Activated naive CD8-positive, alpha-beta T cell treated with anti-CD3 and anti-CD28 coated beads, Interleukin-2, amount 50 U/mL, for 24 hours (primary cell): ENCODE measurements around the gene SLC12A8.
"Not testable (repeated sequence)": the region's sequence is repeated elsewhere in the genome, so short reads cannot be mapped to it uniquely, and the experiment has no call there.

Experiments used
- ATAC-seq: fragments of 150-1000 bp; cut with Tn5 transposase; one replicate; pipeline ENCODE4 v1.10.0; 2021
- DNase-seq: peaks from one replicate; pipeline ENCODE4 v3.0.0; 2021
- H3K27ac Mint-ChIP-seq: one replicate; pipeline ENCODE4 v1.8.0; 2021; ENCODE audit warnings: mild to moderate bottlenecking, mixed read lengths
- H3K27me3 Mint-ChIP-seq: one replicate; pipeline ENCODE4 v1.8.0; 2021; ENCODE audit warnings: mixed read lengths
- H3K36me3 Mint-ChIP-seq: one replicate; pipeline ENCODE4 v1.8.0; 2021; ENCODE audit warnings: low read depth, mixed read lengths
- H3K4me1 Mint-ChIP-seq: one replicate; pipeline ENCODE4 v1.8.0; 2021; ENCODE audit warnings: mixed read lengths
- H3K4me3 Mint-ChIP-seq: one replicate; pipeline ENCODE4 v1.8.0; 2021; ENCODE audit warnings: mild to moderate bottlenecking, moderate library complexity, mixed read lengths
- H3K9me3 Mint-ChIP-seq: one replicate; pipeline ENCODE4 v1.8.0; 2021; ENCODE audit warnings: mixed read lengths

SLC12A8 gene

DNA sequence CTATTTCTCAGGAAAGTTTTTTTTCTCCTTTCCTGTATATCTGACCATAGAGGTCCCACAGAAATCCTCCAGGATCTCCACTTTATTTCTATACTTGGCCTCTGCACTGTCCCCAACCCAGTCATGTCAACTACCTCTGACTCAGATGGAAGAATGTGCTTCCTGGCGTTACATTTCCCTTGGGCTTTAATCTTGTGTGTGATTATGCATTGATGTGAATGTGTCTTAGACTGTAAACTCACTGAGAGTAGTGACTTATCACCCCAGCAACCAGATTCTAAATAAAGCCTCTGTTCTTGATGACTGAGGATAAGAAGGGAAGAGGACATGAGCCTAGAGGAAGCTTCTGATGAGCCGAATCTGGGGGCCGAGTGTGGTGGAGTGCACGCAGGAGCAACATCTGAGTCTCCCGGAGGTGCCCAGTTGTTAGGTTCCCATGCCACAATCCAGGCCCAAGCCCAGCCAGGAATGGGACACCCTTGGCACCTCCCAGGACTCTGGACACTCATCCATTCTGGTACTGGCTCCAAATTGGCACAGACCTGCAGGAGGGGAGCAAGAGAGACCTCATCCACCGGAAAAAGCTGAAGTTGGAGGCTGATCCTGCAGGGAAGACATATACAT is 124.7 kb downstream of the SLC12A8 start:
- no peak overlapping the region for H3K4me3 Mint-ChIP-seq
- no peaks in the 10 kb centered on the region for H3K36me3 Mint-ChIP-seq
- ATAC-seq: no peak
- H3K4me1 Mint-ChIP-seq: no peaks in the 10 kb centered on the region
- H3K27me3 Mint-ChIP-seq: peaks cover 2% of the 10 kb centered on the region
- no peaks in the 10 kb centered on the region for H3K9me3 Mint-ChIP-seq
- no peak overlapping the region for H3K27ac Mint-ChIP-seq
- no peak for DNase-seq

DNA sequence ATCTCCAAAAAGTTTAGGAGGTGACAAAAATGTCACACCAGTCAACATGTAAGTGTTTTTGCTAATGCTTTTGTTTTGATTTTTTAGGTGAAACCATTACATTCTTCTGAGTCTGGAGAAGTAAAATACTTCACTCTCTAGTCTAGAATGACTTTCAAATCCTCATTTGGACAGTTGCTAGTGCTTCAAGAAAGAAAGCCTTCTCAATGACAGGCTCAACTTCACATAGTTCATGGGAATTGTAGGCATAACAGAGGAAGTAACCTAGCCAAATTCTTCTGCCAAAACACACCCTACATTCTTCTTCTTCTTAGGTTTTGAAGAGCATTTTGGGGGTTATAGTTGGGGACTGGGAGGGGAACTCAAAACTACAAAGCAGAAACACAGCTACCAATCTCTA is 127.4 kb downstream of the SLC12A8 start:
- Mint-ChIP-seq H3K4me1 (no peaks in the 10 kb centered on the region), H3K36me3 (no peaks in the 10 kb centered on the region), H3K9me3 (no peaks in the 10 kb centered on the region), H3K27ac (no peak overlapping the region), H3K4me3 (no peak overlapping the region), H3K27me3 (peaks cover 4% of the 10 kb centered on the region)
- ATAC-seq (no peak), DNase-seq (no peak)

DNA sequence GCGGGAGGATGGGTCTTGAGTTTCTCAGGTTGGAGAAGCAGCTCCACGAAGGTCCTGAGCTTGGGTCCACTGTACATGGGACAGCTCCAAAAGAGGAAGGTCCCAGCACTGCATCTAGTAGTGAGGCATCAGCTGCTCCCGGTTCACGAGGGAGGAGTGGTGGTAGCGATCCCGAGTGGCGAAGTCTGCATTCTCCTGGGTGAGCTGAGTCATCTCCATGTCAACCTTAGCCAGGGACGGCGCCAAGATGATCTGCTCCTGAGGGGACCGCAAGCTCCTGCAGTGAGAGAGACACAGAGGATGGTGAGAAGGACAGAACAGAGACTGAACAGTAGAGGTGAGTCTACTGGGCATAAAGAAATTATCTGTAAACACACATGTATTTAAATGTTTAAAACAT is 128.8 kb downstream of the SLC12A8 start:
- ATAC-seq (no peak), DNase-seq (no peak)
- H3K36me3 Mint-ChIP-seq: no peaks in the 10 kb centered on the region
- peaks cover 1% of the 10 kb centered on the region for H3K27me3 Mint-ChIP-seq
- no peak overlapping the region for H3K27ac Mint-ChIP-seq
- H3K4me3 Mint-ChIP-seq: no peak overlapping the region
- H3K4me1 Mint-ChIP-seq: no peaks in the 10 kb centered on the region
- no peaks in the 10 kb centered on the region for H3K9me3 Mint-ChIP-seq

DNA sequence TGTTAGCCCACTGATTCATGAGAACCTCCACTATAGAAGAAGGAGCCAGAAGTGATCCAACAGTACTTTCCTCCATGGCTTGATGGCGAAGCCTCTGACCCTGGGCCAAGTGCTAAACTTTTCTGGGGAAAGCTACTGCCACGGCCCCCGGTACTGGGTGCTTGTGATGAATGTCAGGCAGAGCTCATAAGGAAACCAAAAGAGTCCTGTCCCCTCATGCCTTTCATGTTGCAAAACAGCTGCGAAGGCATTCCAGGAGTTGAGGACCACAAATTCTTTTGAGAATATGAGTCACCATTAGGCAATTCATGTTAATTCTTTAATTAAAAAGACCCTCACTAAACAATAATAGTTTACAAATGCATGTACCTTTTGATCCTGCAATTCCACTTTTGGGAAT is 130.2 kb downstream of the SLC12A8 start:
- not testable (repeated sequence) for ATAC-seq, H3K27me3 Mint-ChIP-seq, H3K36me3 Mint-ChIP-seq, DNase-seq, H3K27ac Mint-ChIP-seq, H3K4me3 Mint-ChIP-seq, H3K4me1 Mint-ChIP-seq, H3K9me3 Mint-ChIP-seq

DNA sequence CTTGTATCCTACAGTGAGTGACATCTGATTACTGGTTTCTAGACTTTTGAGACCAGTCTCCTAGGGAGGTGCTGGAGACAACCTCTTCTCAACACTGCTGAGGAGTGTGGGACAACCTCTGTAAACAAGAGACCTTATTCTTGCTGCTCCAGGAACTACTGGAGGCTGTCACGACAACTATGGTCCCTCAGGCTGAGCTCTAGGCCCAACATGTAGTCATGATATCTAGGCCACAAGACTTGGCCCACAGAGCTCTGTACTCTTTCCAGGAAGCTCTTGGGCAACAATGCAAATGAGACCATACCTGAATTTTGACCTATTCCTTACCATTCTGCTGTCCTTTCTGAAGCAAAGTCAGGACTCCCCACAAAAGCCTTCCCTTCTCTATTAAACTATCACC is 132.5 kb downstream of the SLC12A8 start:
- no peak for ATAC-seq
- H3K27me3 Mint-ChIP-seq: peaks cover 8% of the 10 kb centered on the region

DNA sequence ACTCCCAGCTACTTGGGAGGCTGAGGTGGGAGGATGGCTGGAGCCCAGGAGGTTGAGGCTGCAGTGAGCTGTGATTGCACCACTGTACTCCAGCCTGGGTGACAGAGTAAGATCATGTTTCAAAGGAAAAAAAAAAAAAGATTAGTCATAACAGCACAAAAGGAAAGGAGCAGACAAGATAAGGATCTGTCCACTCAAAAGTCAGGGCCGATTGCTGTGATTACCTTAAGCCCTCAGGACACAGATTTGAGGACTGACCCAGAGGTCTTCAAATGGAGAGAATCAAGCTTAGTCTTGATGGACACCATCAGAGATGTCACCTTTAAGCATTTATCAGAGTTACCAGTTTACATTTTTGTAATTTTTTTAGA is 132.9 kb downstream of the SLC12A8 start:
- no peak overlapping the region for H3K27ac Mint-ChIP-seq
- no peaks in the 10 kb centered on the region for H3K36me3 Mint-ChIP-seq
- peaks cover 5% of the 10 kb centered on the region for H3K4me1 Mint-ChIP-seq
- H3K27me3 Mint-ChIP-seq: peaks cover 8% of the 10 kb centered on the region
- no peak for ATAC-seq
- H3K4me3 Mint-ChIP-seq: no peak overlapping the region
- H3K9me3 Mint-ChIP-seq: no peaks in the 10 kb centered on the region
- no peak for DNase-seq

More for the DNA sequence above, 132.5 kb downstream of the SLC12A8 start:
- Mint-ChIP-seq H3K27ac (no peak overlapping the region), H3K9me3 (no peaks in the 10 kb centered on the region), H3K4me1 (peaks cover 5% of the 10 kb centered on the region), H3K4me3 (no peak overlapping the region), H3K36me3 (no peaks in the 10 kb centered on the region)
- no peak for DNase-seq

DNA sequence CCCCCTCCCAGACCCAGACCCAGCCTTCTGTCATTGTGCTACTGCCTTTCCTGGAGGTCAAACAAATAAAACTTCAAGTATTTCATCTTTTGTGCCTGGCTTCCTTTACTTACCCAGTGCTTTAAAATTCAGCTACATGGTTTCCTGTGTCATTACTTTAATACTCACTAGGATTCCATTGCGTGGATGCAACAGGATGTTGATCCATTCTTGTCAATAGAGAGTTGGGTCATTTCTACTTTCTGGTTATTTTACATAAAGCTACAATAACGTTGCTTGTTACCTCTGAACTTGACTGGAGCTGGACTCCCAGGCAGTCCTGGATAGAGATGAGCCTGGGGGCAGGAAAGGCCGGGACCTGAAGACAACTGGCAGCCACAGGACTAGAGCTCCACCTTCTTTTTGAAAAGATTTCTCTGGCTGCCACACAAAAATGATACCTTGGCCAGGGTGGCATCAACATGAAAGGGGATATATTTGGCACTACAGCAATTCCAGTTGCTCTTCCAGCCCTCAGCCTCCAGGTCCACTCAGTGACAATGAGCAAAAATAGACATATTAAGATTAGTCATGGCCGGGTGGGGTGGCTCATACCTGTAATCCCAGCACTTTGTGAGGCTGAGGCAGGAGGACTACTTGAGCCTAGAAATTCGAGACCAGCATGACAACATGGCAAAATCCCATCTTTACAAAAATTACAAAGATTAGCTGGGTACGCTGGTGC is 133.4 kb downstream of the SLC12A8 start:
- Mint-ChIP-seq H3K27me3 (peaks cover 8% of the 10 kb centered on the region), H3K9me3 (no peaks in the 10 kb centered on the region), H3K4me1 (peaks cover 5% of the 10 kb centered on the region), H3K4me3 (no peak overlapping the region), H3K36me3 (no peaks in the 10 kb centered on the region), H3K27ac (no peak overlapping the region)
- ATAC-seq (no peak), DNase-seq (no peak)

DNA sequence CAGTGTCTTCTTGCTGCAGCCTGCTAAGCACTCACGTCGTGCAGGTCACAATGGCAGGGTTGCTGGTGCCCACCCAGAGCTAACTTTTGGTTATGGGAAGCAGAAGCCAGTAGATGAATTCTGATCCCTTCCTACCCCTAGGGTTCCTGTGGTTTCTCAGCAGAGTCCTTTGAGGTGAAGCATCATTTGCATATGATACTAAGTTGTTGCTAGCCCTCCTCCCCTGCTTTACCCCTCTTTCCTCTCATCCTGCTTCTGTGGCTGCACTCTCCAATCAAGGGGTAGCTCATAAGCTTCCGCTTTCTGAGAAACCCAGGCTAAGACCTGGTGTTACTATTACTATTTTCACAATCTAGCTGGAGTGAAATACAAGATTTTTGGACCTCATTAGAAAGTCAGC is 134.7 kb downstream of the SLC12A8 start:
- H3K4me3 Mint-ChIP-seq: no peak overlapping the region
- no peaks in the 10 kb centered on the region for H3K36me3 Mint-ChIP-seq
- H3K27me3 Mint-ChIP-seq: peaks cover 8% of the 10 kb centered on the region
- no peak for ATAC-seq
- no peak overlapping the region for H3K27ac Mint-ChIP-seq
- H3K9me3 Mint-ChIP-seq: no peaks in the 10 kb centered on the region
- H3K4me1 Mint-ChIP-seq: peaks cover 5% of the 10 kb centered on the region
- DNase-seq: no peak

DNA sequence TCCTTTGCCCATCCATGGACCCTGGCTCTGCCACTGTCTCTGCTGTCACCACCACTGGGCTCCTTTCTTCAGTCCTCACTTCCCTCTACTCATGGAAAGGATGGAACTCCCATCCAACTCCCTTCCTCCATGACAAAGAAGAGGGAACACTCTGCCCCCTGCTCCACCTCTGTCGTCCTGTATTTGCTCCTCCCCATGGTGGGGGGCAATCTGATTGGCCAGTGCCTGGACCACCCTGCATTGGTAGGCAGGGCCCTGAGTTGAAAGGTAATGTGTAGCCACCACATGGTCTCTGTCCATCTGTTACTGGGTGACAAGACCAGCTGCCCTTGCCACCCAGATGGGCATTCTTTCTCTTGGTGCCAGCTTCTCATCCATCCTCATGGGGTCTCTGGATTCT is 136.1 kb downstream of the SLC12A8 start:
- peaks cover 6% of the 10 kb centered on the region for H3K27me3 Mint-ChIP-seq
- H3K36me3 Mint-ChIP-seq: no peaks in the 10 kb centered on the region
- no peak overlapping the region for H3K27ac Mint-ChIP-seq
- H3K9me3 Mint-ChIP-seq: no peaks in the 10 kb centered on the region
- no peak for ATAC-seq
- DNase-seq: no peak
- H3K4me1 Mint-ChIP-seq: peaks cover 5% of the 10 kb centered on the region
- H3K4me3 Mint-ChIP-seq: no peak overlapping the region

DNA sequence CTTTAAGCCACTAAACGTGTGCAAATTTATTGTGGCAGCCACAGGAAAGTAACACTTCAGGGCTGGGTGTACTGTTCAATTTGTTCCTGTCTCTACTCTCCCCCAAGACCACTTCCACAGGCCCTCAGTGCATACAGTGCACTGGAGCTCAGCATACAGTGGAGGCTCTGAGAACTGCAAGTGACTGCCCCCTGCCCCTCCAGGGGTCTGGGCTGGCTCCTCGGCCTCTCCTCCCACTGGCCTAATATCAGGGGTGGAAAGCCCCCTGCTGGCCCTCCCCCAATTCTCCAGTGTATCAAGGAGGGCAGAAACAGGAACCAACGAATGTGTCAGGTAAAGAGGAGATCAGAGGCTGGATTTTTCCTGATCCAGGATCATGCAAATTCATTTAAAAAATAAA is 136.8 kb downstream of the SLC12A8 start:
- ATAC-seq: no peak
- DNase-seq: no peak
- Mint-ChIP-seq H3K27ac (no peak overlapping the region), H3K9me3 (no peaks in the 10 kb centered on the region), H3K27me3 (peaks cover 6% of the 10 kb centered on the region), H3K36me3 (no peaks in the 10 kb centered on the region), H3K4me1 (peaks cover 5% of the 10 kb centered on the region), H3K4me3 (no peak overlapping the region)

DNA sequence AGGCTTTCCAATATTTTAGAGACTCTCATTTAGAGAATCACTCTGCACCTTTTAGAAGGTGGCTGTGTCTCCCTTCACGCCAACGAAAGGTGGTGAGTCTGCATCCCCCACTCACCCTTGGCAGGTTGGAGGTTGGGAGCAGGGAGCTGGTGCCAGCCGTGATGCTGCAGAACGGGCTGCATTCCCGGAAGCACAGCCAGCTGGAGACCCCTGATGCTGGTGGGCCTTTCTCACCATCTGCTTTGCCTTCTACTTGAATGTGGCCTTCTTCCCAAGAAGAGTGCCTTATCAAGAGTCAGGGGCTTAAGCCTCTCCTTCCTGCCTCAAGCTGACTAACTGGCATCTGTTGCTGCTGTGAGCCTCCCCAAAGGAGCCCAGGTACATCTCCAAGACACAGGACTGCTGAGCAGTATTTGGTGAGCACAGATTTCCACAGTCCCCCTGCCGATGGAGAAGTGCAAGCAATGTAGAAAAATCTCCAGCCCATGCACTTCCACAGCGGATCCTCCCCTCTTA is 139.1 kb downstream of the SLC12A8 start:
- DNase-seq: no peak
- H3K36me3 Mint-ChIP-seq: no peaks in the 10 kb centered on the region
- H3K4me3 Mint-ChIP-seq: no peak overlapping the region
- peaks cover 15% of the 10 kb centered on the region for H3K4me1 Mint-ChIP-seq
- ATAC-seq: no peak
- H3K27me3 Mint-ChIP-seq: peaks cover 6% of the 10 kb centered on the region
- no peaks in the 10 kb centered on the region for H3K9me3 Mint-ChIP-seq
- H3K27ac Mint-ChIP-seq: no peak overlapping the region

DNA sequence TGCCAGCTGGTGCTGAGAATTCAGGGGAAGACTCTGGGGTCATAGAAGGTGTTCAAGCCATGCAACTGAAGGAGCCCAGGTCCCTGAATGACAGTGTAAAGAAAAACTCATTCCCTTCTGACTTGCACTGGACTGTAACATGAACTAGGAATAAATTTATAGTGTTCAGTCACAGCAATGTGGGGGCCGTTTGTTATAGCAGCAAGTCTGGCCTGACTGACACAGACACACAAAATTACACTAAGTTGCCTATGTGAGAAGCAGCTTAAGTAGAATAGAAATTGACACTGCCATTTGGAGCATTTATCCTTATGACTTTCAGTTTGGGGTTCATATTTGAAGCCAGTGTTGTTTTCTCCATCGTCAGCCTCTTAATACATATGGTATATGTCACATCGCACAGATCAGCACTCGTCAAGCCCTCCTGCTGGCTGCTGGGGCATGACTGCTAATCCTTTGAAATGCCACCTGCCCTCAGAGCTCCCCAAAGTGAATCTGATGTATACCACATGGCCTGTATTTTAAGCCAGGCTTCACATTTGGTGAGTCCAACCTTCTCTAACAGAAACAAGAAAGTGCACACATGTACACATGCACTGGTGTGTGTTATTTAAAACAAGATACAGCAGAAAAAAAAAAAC is 139.7 kb downstream of the SLC12A8 start:
- Mint-ChIP-seq H3K27me3 (peaks cover 6% of the 10 kb centered on the region), H3K27ac (no peak overlapping the region), H3K4me1 (peaks cover 10% of the 10 kb centered on the region), H3K9me3 (no peaks in the 10 kb centered on the region), H3K36me3 (no peaks in the 10 kb centered on the region), H3K4me3 (no peak overlapping the region)
- DNase-seq: no peak
- no peak for ATAC-seq

DNA sequence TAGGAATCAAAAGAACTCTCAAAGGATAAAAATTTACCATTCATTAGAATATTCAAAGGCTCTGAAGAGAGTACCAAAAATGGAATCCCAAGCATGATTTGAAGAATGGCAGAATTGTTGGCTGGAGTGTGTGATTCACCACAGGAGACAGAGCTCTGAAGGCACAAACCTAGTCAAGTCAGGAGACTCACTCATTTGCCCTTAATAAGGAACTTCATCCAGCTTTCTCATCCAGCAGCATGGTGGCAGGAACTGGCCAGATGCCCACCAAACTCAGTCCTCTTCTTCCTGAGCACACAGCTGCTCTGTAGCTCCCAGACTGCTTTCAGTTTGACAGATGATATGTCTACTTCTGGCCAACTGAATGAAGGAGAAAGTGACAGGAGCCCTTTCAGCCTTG is 140.2 kb downstream of the SLC12A8 start:
- no peak for DNase-seq
- Mint-ChIP-seq H3K9me3 (no peaks in the 10 kb centered on the region), H3K4me3 (no peak overlapping the region), H3K4me1 (peaks cover 10% of the 10 kb centered on the region), H3K27me3 (peaks cover 3% of the 10 kb centered on the region), H3K27ac (no peak overlapping the region), H3K36me3 (no peaks in the 10 kb centered on the region)
- ATAC-seq: no peak

DNA sequence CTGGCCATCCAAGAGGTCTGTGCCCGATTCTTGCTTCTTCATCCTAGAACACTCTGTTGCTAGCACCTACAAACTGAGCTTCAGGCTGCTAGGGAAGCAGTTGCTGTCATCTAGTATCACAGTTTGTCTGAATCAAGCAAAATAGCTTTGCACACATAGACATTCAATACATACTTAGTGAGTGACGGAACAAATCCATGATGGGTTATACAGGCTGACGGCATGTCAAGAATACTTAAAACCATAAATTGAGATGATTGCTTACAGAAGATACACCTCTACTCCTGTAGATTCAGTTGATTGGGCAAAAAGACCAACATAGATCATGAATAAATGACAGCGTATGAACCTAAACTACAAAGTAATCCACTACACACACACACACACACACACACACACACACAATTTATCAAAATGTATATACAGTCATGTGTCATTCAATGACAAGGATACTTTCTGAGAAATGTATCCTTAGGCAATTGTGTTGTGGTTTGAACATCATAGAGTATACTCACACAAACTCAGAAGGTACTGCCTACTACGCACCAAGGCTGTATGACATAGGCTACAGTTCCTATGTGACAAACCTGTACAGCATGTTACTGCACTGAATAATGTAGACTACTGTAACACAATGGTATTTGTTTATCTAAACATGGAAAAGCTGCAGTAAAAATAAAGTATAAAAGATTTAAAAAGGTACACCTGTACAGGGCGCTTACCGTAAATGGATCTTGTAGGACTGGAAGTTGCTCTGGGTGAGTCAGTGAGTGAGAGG is 142.4 kb downstream of the SLC12A8 start:
- peaks cover 10% of the 10 kb centered on the region for H3K4me1 Mint-ChIP-seq
- ATAC-seq (no peak), DNase-seq (no peak)
- H3K9me3 Mint-ChIP-seq: no peaks in the 10 kb centered on the region
- H3K27me3 Mint-ChIP-seq: no peaks in the 10 kb centered on the region
- H3K4me3 Mint-ChIP-seq: no peak overlapping the region
- no peaks in the 10 kb centered on the region for H3K36me3 Mint-ChIP-seq
- H3K27ac Mint-ChIP-seq: no peak overlapping the region
